Right lobe of liver (tissue), 6 donors: ENCODE results near the gene SERTAD1. TPM values are rescaled to one million over a fixed set of nuclear protein-coding genes. Genes with fewer than 3 reads are reported as not detected.
"Not testable (repeated sequence)": the region's sequence is repeated elsewhere in the genome, so short reads cannot be mapped to it uniquely, and the experiment has no call there.

Experiments
- ATAC-seq, 4 donors: fragments of 200-7000 bp; cut with Tn5 transposase; one replicate each; pipeline ENCODE4 v1.9.1; 2020; ENCODE audit warnings: mild to moderate bottlenecking in 4 of 4, moderate library complexity in 4 of 4
- DNase-seq, 3 donors: peaks; one replicate each; pipeline ENCODE4 v3.0.0-alpha.2; 2020
- H3K27ac ChIP-seq, 3 donors: fragments of 200-600 bp; one replicate each; pipeline ENCODE4 v1.8.0; 2022
- H3K27me3 ChIP-seq, 2 donors: fragments of 200-600 bp; one replicate each; pipeline ENCODE4 v1.8.0; 2022
- H3K36me3 ChIP-seq, 4 donors: fragments of 200-600 bp; sonication (generic) in 1 of 4; one replicate each; pipeline versions ENCODE4 v1.5.1 to v1.8.0; 2017 to 2022; ENCODE audit warnings: control low read depth in 1 of 4
- H3K4me1 ChIP-seq, 4 donors: fragments of 200-600 bp; sonication (generic) in 1 of 4; one replicate each; pipeline versions ENCODE4 v1.5.1 to v1.8.0; 2017 to 2022; ENCODE audit warnings: control low read depth in 1 of 4
- H3K4me3 ChIP-seq, 3 donors: fragments of 200-600 bp; one replicate each; pipeline ENCODE4 v1.8.0; 2022
- H3K9me3 ChIP-seq, 4 donors: fragments of 200-600 bp; sonication (generic) in 1 of 4; one replicate each; pipeline versions ENCODE4 v1.5.1 to v1.8.0; 2017 to 2022; ENCODE audit warnings: control low read depth in 1 of 4
- POLR2A ChIP-seq: fragments of 450-650 bp; IDR thresholded peaks from one replicate; pipeline ENCODE4 v1.6.1; 2017; ENCODE audit warnings: antibody characterized with exemption, mild to moderate bottlenecking
- WGBS: methylation state at CpG from one replicate; pipeline ENCODE4 v1.1.6; 2018; ENCODE audit warnings: low coverage, low lambda C conversion rate; ENCODE audit not compliant: insufficient coverage; ENCODE audit errors: missing lambda C conversion rate; 5-methylcytosine and 5-hydroxymethylcytosine counted together
- intact Hi-C, 2 donors: fragments of 100-400 bp; cut with DNase I; formaldehyde crosslinking; loops; one replicate each; pipeline versions ENCODE4 v1.11.2 to v1.14.1; 2022
- total RNA-seq, 6 experiments: library from RNA; depleted of rRNA in 2 of 6; stranded (reverse); fragments of >200 nt in 2 of 6; fragmentation: NEBNext Ultra II Directional in 3 of 6; extraction: Animal tissue kit (Norgen Biotek cat#: 25700) in 3 of 6; gene quantifications; one replicate each; pipeline versions ENCODE4 v1.1.0 to v1.2.4, GENCODE V29; 2016 to 2023
- TF ChIP-seq, protein P1 (sequence below), 4 donors: fragments of 200-600 bp in 3 of 4; fragments of 450-650 bp in 1 of 4; IDR thresholded peaks; one replicate each; pipeline versions ENCODE4 v1.5.1 to v1.8.0; 2016 to 2022; ENCODE audit warnings: antibody characterized with exemption in 4 of 4, mild to moderate bottlenecking in 2 of 4
- donor health status: DM: no; HTN: yes; CAD: no.
- donor health status: DM: no; HTN: no; CAD: no.
- donor health status: DM: no; HTN: no; CAD: no.
- donor health status: DM: no; HTN: yes; CAD: no.
- donor health status: DM: no; HTN: yes; CAD: no.

Gene SERTAD1
- total RNA-seq, 6 experiments from 2014 or later = 3.7 to 11.7 (median 6.2) TPM

DNA sequence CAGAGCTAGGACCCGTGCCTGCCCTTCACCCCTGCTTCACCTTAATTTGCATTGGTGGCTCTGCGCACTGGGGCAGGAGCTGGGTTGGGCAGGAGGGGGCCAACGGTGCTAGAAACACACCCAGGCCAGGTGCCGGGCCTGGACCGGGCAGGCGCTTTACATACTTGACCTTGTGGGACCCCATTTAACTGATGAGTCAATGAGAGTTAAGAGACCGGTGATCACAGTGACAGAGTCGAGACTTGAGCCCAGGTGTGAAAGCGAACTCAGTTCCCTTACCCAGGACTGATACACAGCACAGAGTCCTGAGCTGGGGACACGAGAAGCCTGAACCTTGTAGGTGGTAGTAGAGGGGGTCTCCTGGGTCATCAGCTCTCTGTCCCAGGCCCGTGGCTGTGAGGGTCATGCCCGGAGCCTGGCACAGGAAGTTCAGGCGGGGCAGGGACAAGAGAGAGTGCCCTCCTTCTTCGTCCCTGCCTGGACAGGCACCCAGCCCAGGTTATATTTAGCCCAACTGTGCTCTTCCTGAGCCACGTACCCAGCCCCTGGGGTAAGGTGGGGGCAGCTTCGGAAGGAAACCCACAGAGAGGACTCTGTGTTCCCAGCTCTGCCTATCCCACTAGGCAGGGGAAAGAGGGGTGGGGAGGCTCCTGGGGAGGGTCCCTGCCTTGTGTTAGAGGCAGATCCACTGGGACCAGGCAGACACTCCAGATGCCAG is 14.5 kb downstream of the SERTAD1 start:
- H3K36me3 ChIP-seq = no peaks in the 10 kb centered on the region
- no peaks in the 10 kb centered on the region for H3K27me3 ChIP-seq
- no peak for DNase-seq
- peak; percentile 16 to 30 (median 22) for ATAC-seq
- no peak overlapping the region for H3K4me3 ChIP-seq
- TF ChIP-seq, protein P1, sequence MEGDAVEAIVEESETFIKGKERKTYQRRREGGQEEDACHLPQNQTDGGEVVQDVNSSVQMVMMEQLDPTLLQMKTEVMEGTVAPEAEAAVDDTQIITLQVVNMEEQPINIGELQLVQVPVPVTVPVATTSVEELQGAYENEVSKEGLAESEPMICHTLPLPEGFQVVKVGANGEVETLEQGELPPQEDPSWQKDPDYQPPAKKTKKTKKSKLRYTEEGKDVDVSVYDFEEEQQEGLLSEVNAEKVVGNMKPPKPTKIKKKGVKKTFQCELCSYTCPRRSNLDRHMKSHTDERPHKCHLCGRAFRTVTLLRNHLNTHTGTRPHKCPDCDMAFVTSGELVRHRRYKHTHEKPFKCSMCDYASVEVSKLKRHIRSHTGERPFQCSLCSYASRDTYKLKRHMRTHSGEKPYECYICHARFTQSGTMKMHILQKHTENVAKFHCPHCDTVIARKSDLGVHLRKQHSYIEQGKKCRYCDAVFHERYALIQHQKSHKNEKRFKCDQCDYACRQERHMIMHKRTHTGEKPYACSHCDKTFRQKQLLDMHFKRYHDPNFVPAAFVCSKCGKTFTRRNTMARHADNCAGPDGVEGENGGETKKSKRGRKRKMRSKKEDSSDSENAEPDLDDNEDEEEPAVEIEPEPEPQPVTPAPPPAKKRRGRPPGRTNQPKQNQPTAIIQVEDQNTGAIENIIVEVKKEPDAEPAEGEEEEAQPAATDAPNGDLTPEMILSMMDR (IDR thresholded peaks at IDR 0.05) = no peak
- no peak for TF ChIP-seq POLR2A
- no peaks in the 10 kb centered on the region for H3K4me1 ChIP-seq
- no peak overlapping the region for H3K27ac ChIP-seq
- 46% methylated on average over 6 of the region's 16 CpGs for WGBS
- intact Hi-C loops = no loop called here
- H3K9me3 ChIP-seq = no peaks in the 10 kb centered on the region

DNA sequence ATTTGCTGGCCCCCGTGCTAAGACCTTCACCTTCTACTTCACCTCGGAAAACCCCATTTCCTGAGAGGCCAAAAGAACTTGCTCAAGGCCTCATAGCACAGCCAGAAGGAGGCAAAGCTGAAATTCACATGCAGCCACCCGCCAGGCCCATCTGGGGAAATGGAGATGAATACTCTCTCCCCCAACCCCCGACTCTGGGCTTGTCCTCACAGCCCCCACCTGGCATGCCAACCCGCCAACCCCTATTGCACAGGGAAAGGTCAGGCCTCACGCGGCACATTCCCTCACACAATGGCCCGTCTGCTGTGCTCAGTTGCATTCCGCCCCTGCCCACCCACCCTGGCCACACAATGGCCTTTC is 15.8 kb downstream of the SERTAD1 start:
- no peaks in the 10 kb centered on the region for H3K36me3 ChIP-seq
- no peaks in the 10 kb centered on the region for H3K9me3 ChIP-seq
- TF ChIP-seq, protein P1 (IDR thresholded peaks at IDR 0.05) = no peak
- TF ChIP-seq POLR2A = no peak
- H3K4me3 ChIP-seq = no peak overlapping the region
- ATAC-seq = no peak
- intact Hi-C loops = no loop called here
- H3K4me1 ChIP-seq = no peaks in the 10 kb centered on the region
- H3K27me3 ChIP-seq = no peaks in the 10 kb centered on the region
- no peak overlapping the region for H3K27ac ChIP-seq
- no peak for DNase-seq
- 20% methylated on average over 1 of the region's 9 CpGs for WGBS

DNA sequence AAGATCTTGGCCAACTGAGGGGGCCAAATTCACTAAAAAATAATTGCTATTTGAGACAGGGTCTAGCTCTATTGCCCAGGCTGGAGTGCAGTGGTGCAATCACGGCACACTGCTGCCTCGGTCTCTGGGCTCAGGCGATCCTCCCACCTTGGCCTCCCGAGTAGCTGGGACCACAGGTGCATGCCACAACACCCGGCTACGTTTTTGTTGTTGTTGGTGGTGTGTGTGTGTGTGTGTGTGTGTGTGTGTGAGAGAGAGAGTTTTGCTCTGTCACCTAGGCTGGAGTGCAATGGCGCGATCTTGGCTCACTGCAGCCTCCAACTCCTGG is 17.2 kb downstream of the SERTAD1 start:
- H3K36me3 ChIP-seq, H3K4me1 ChIP-seq, ATAC-seq, H3K9me3 ChIP-seq, DNase-seq, H3K4me3 ChIP-seq, H3K27me3 ChIP-seq, intact Hi-C loops, H3K27ac ChIP-seq: not testable (repeated sequence)
- WGBS = 100% methylated on average over 1 of the region's 8 CpGs

DNA sequence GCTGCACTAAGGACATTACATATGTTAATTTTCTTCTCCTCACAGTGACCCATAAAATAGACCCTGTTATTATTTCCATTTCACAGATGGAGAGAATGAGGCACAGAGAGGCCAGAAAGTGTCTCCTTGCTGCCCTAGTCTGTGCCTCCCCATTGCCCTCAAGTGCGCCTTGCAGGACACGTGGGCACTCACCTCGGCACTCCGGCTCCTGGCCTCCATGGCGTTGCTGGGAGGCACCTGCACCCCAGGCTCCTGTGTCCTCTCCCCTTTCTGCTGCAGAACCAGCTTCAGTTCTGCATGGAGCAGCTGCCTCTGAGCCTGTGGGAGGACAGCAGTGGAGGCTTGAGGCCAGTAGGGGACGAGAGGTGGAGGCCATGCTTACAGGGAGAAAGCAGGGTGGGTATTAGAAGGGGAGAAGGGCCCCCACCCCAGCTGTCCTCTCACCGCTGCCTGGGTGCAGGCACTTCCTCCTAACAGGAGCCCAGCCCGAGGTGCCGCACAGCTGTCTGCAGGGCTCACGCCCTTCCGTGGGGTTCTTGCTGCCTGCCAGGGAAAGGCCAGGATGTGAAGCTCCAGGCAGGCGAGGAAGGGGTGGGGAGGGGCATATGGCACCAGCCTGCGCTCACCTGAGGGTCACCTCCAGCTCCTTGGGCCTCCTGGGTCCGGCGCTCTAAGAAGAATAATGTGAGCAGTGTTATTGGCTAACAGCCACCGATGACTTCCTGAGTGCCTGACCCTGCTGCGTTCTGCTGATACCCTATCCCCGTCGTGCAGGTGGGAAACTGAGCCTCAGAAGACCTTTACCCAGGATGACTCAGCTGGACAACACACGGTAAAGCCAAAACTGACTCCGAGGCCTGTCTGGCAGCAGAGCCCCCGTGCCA is 17.8 kb downstream of the SERTAD1 start:
- no peaks in the 10 kb centered on the region for H3K36me3 ChIP-seq
- H3K27ac ChIP-seq = no peak overlapping the region
- H3K4me3 ChIP-seq = no peak overlapping the region
- intact Hi-C loops = no loop called here
- H3K27me3 ChIP-seq = no peaks in the 10 kb centered on the region
- DNase-seq = no peak
- ATAC-seq = no peak
- no peaks in the 10 kb centered on the region for H3K4me1 ChIP-seq
- H3K9me3 ChIP-seq = no peaks in the 10 kb centered on the region
- WGBS = 67% methylated on average over 13 of the region's 22 CpGs
- TF ChIP-seq, protein P1 (IDR thresholded peaks at IDR 0.05) = no peak
- no peak for TF ChIP-seq POLR2A
